Thoracic aorta (tissue), 2 donors: ENCODE measurements around the gene TRIM44. TPM values are rescaled to one million over a fixed set of nuclear protein-coding genes. Genes with fewer than 3 reads are reported as not detected.
"Not testable (repeated sequence)": the region's sequence is repeated elsewhere in the genome, so short reads cannot be mapped to it uniquely, and the experiment has no call there.

ENCODE experiments used
- ATAC-seq: fragments of 150-250 bp; one replicate; pipeline ENCODE4 v1.8.0; 2017; ENCODE audit warnings: low read depth; ENCODE audit not compliant: insufficient number of reproducible peaks, low FRiP score
- DNase-seq: peaks from one replicate; pipeline ENCODE4 v3.0.0-alpha.2; 2020; ENCODE audit warnings: low spot score
- H3K27ac ChIP-seq, 2 donors: fragments of 200-600 bp; sonication (generic); 1 replicate in 1 of 2; 2 replicates in 1 of 2; pipeline ENCODE4 v1.5.1; 2016; ENCODE audit warnings: mild to moderate bottlenecking in 2 of 2, moderate library complexity in 2 of 2
- H3K27me3 ChIP-seq: fragments of 200-600 bp; sonication (generic); replicated peaks from 2 replicates; pipeline ENCODE4 v1.6.0; 2016; ENCODE audit warnings: mild to moderate bottlenecking; ENCODE audit not compliant: insufficient read depth
- H3K36me3 ChIP-seq: fragments of 200-600 bp; sonication (generic); one replicate; pipeline ENCODE4 v1.5.1; 2016
- H3K4me1 ChIP-seq, 2 donors: fragments of 200-600 bp; sonication (generic); 1 replicate in 1 of 2; 2 replicates in 1 of 2; pipeline versions ENCODE4 v1.5.1 to v1.6.0; 2016; ENCODE audit warnings: low read depth in 2 of 2, mild to moderate bottlenecking in 1 of 2; ENCODE audit not compliant: control insufficient read depth in 1 of 2
- H3K4me3 ChIP-seq: fragments of 200-600 bp; sonication (generic); 2 replicates; pipeline ENCODE4 v1.5.1; 2016; ENCODE audit warnings: mild to moderate bottlenecking
- H3K9me3 ChIP-seq: fragments of 200-600 bp; sonication (generic); 2 replicates; pipeline ENCODE4 v1.5.1; 2016
- CTCF ChIP-seq: fragments of 200-600 bp; sonication (generic); IDR thresholded peaks from one replicate; pipeline ENCODE4 v1.5.1; 2019; ENCODE audit warnings: antibody characterized with exemption
- total RNA-seq, 2 donors: library from RNA; depleted of rRNA; stranded (reverse); fragments of >200 nt; gene quantifications; one replicate each; pipeline versions ENCODE4 v1.1.0 to v1.2.3, GENCODE V29; 2016

The TRIM44 gene
- total RNA-seq, 2 donors from 2014 or later, result 26.0 to 26.8 TPM

GRCh38 chr11:35859301-35859700 lies 196.7 kb downstream of the TRIM44 start:
- no peak overlapping the region for H3K4me3 ChIP-seq
- no peaks in the 10 kb centered on the region for H3K36me3 ChIP-seq
- no peaks in the 10 kb centered on the region for H3K4me1 ChIP-seq
- no peaks in the 10 kb centered on the region for H3K9me3 ChIP-seq
- no peaks in the 10 kb centered on the region for H3K27me3 ChIP-seq
- ATAC-seq (no peak), DNase-seq (no peak)
- no peak overlapping the region for H3K27ac ChIP-seq
- TF ChIP-seq CTCF, result no peak

GRCh38 chr11:35860194-35860593 lies 197.6 kb downstream of the TRIM44 start:
- H3K4me3 ChIP-seq, ATAC-seq, H3K36me3 ChIP-seq, H3K27ac ChIP-seq, H3K9me3 ChIP-seq, DNase-seq, H3K4me1 ChIP-seq, H3K27me3 ChIP-seq: not testable (repeated sequence)

- H3K4me3 ChIP-seq, result no peak overlapping the region
- TF ChIP-seq CTCF, result no peak
- no peak overlapping the region for H3K27ac ChIP-seq
- ATAC-seq (no peak), DNase-seq (no peak)
- no peaks in the 10 kb centered on the region for H3K9me3 ChIP-seq
- no peaks in the 10 kb centered on the region for H3K4me1 ChIP-seq
- no peaks in the 10 kb centered on the region for H3K27me3 ChIP-seq
- no peaks in the 10 kb centered on the region for H3K36me3 ChIP-seq
Observed at GRCh38 chr11:35861191-35861590, 198.6 kb downstream of the TRIM44 start.

- Histone ChIP-seq H3K4me3 (no peak overlapping the region), H3K27ac (no peak overlapping the region), H3K36me3 (no peaks in the 10 kb centered on the region), H3K27me3 (no peaks in the 10 kb centered on the region), H3K9me3 (no peaks in the 10 kb centered on the region), H3K4me1 (no peaks in the 10 kb centered on the region)
- ATAC-seq (no peak), DNase-seq (no peak)
- TF ChIP-seq CTCF, result no peak
Observed at GRCh38 chr11:35862666-35863065, 200.1 kb downstream of the TRIM44 start.

GRCh38 chr11:35864131-35864530 lies 201.6 kb downstream of the TRIM44 start:
- Histone ChIP-seq H3K4me3 (no peak overlapping the region), H3K27me3 (no peaks in the 10 kb centered on the region), H3K4me1 (no peaks in the 10 kb centered on the region), H3K9me3 (peaks cover 5% of the 10 kb centered on the region), H3K27ac (no peak overlapping the region), H3K36me3 (no peaks in the 10 kb centered on the region)
- no peak for TF ChIP-seq CTCF
- DNase-seq, result no peak
- ATAC-seq, result no peak

- no peaks in the 10 kb centered on the region for H3K4me1 ChIP-seq
- no peak overlapping the region for H3K27ac ChIP-seq
- no peaks in the 10 kb centered on the region for H3K36me3 ChIP-seq
- no peak for TF ChIP-seq CTCF
- no peak overlapping the region for H3K4me3 ChIP-seq
- no peak for DNase-seq
- H3K27me3 ChIP-seq, result no peaks in the 10 kb centered on the region
- ATAC-seq, result no peak
- peaks cover 5% of the 10 kb centered on the region for H3K9me3 ChIP-seq
Observed at GRCh38 chr11:35866601-35867000, 204.0 kb downstream of the TRIM44 start.
